Peyer's patch (tissue), 4 donors: ENCODE results near the gene TRIO. TPM values are rescaled to one million over a fixed set of nuclear protein-coding genes. Genes with fewer than 3 reads are reported as not detected.

Experiments
- DNase-seq, 3 donors: peaks; one replicate each; pipeline ENCODE4 v3.0.0-alpha.2; 2017 to 2019
- H3K27ac ChIP-seq, 4 donors: fragments of 200-600 bp; sonication (generic); one replicate each; pipeline ENCODE4 v1.5.1; 2016 to 2019
- H3K27me3 ChIP-seq, 2 donors: fragments of 200-600 bp; sonication (generic); one replicate each; pipeline ENCODE4 v1.5.1; 2019
- H3K36me3 ChIP-seq, 3 donors: fragments of 200-600 bp; sonication (generic); one replicate each; pipeline ENCODE4 v1.5.1; 2016 to 2019
- H3K4me1 ChIP-seq, 4 donors: fragments of 200-600 bp; sonication (generic); one replicate each; pipeline ENCODE4 v1.5.1; 2016 to 2019
- H3K4me3 ChIP-seq, 4 donors: fragments of 200-600 bp; sonication (generic); 1 replicate in 3 of 4; 2 replicates in 1 of 4; pipeline ENCODE4 v1.5.1; 2016 to 2019; ENCODE audit warnings: mild to moderate bottlenecking in 1 of 4
- H3K9me3 ChIP-seq, 4 donors: fragments of 200-600 bp; sonication (generic); one replicate each; pipeline ENCODE4 v1.5.1; 2016 to 2019; ENCODE audit warnings: mild to moderate bottlenecking in 1 of 4
- CTCF ChIP-seq, 6 experiments: fragments of 450-650 bp in 4 of 6; fragments of 200-600 bp in 2 of 6; sonication (generic) in 1 of 6; IDR thresholded peaks; one replicate each; pipeline ENCODE4 v1.5.1; 2017 to 2019; ENCODE audit warnings: antibody characterized with exemption in 6 of 6, mild to moderate bottlenecking in 3 of 6, moderate library complexity in 1 of 6
- POLR2A ChIP-seq, 2 donors: fragments of 450-650 bp; IDR thresholded peaks; one replicate each; pipeline ENCODE4 v1.5.1; 2017; ENCODE audit warnings: antibody characterized with exemption in 2 of 2, mild to moderate bottlenecking in 2 of 2, moderate library complexity in 2 of 2
- total RNA-seq, 4 donors: library from RNA; depleted of rRNA; stranded (reverse); fragments of >200 nt; gene quantifications; one replicate each; pipeline ENCODE4 v1.1.0, GENCODE V29; 2016

The TRIO gene
- total RNA-seq, 4 donors from 2014 or later = 171 to 456 (median 340) TPM

- TF ChIP-seq CTCF (IDR thresholded peaks at IDR 0.05) (no peak), POLR2A (IDR thresholded peaks at IDR 0.05) (no peak)
- Histone ChIP-seq H3K9me3 (no peaks in the 10 kb centered on the region), H3K4me3 (no peak overlapping the region), H3K27ac (peak overlapping the region; percentile 21 to 76 (median 58)), H3K36me3 (no peaks in the 10 kb centered on the region), H3K4me1 (peaks cover 0 to 50% (median 14%) of the 10 kb centered on the region in 4 donors), H3K27me3 (no peaks in the 10 kb centered on the region)
- no peak for DNase-seq
These were observed 12.6 kb downstream of the TRIO start for GRCh38 chr5:14155739-14156138.

GRCh38 chr5:14156290-14156649, 13.1 kb downstream of the TRIO start:
- Histone ChIP-seq H3K4me3 (no peak overlapping the region), H3K36me3 (no peaks in the 10 kb centered on the region), H3K27ac (peak overlapping the region in 3 of 4 donors; percentile 58 to 76 (median 58)), H3K27me3 (no peaks in the 10 kb centered on the region), H3K9me3 (no peaks in the 10 kb centered on the region), H3K4me1 (peaks cover 0 to 55% (median 14%) of the 10 kb centered on the region in 4 donors)
- DNase-seq = no peak
- TF ChIP-seq POLR2A (IDR thresholded peaks at IDR 0.05) (no peak), CTCF (IDR thresholded peaks at IDR 0.05) (no peak)

- H3K27me3 ChIP-seq = no peaks in the 10 kb centered on the region
- H3K9me3 ChIP-seq = no peaks in the 10 kb centered on the region
- TF ChIP-seq POLR2A (IDR thresholded peaks at IDR 0.05) = no peak
- TF ChIP-seq CTCF (IDR thresholded peaks at IDR 0.05) = no peak
- peak overlapping the region in 1 of 4 donors; percentile 17 for H3K4me3 ChIP-seq
- DNase-seq = no peak
- H3K4me1 ChIP-seq = peaks cover 0 to 56% (median 14%) of the 10 kb centered on the region in 4 donors
- H3K27ac ChIP-seq = peak overlapping the region; percentile 47 to 76 (median 58)
- no peaks in the 10 kb centered on the region for H3K36me3 ChIP-seq
These were observed 13.7 kb downstream of the TRIO start for GRCh38 chr5:14156650-14157492.

- H3K27ac ChIP-seq = peak overlapping the region; percentile 5 to 76 (median 58)
- H3K4me1 ChIP-seq = peaks cover 0 to 56% (median 14%) of the 10 kb centered on the region in 4 donors
- H3K4me3 ChIP-seq = no peak overlapping the region
These were observed 14.3 kb downstream of the TRIO start for GRCh38 chr5:14157493-14157782.

GRCh38 chr5:14158890-14159666, 15.9 kb downstream of the TRIO start:
- DNase-seq = no peak
- no peaks in the 10 kb centered on the region for H3K9me3 ChIP-seq
- no peak overlapping the region for H3K27ac ChIP-seq
- H3K27me3 ChIP-seq = no peaks in the 10 kb centered on the region
- TF ChIP-seq POLR2A (IDR thresholded peaks at IDR 0.05) = no peak
- no peak for TF ChIP-seq CTCF (IDR thresholded peaks at IDR 0.05)
- no peak overlapping the region for H3K4me3 ChIP-seq
- H3K4me1 ChIP-seq = peaks cover 0 to 42% (median 11%) of the 10 kb centered on the region in 4 donors
- no peaks in the 10 kb centered on the region for H3K36me3 ChIP-seq

More at GRCh38 chr5:14157493-14157782, 14.3 kb downstream of the TRIO start:
- H3K36me3 ChIP-seq = no peaks in the 10 kb centered on the region
- DNase-seq = no peak
- no peaks in the 10 kb centered on the region for H3K9me3 ChIP-seq
- no peak for TF ChIP-seq POLR2A (IDR thresholded peaks at IDR 0.05)
- H3K27me3 ChIP-seq = no peaks in the 10 kb centered on the region
